Breast epithelium (tissue), 3 donors: Measurements from ENCODE around the gene VPS26A.

Experiments
- POLR2A ChIP-seq: fragments of 450-650 bp; IDR thresholded peaks from one replicate; pipeline ENCODE4 v1.6.1; 2016; ENCODE audit warnings: antibody characterized with exemption, mild to moderate bottlenecking, moderate library complexity
- POLR2AphosphoS5 ChIP-seq, 3 donors: sonication (generic); formaldehyde crosslinking; IDR thresholded peaks; one replicate each; pipeline ENCODE4 v1.6.1; 2017; ENCODE audit warnings: antibody characterized with exemption in 3 of 3
- TF ChIP-seq, protein P1 (sequence below), 3 donors: fragments of 450-650 bp; IDR thresholded peaks; one replicate each; pipeline ENCODE4 v1.5.1; 2016 to 2017; ENCODE audit warnings: antibody characterized with exemption in 3 of 3, mild to moderate bottlenecking in 3 of 3, moderate library complexity in 3 of 3

DNA sequence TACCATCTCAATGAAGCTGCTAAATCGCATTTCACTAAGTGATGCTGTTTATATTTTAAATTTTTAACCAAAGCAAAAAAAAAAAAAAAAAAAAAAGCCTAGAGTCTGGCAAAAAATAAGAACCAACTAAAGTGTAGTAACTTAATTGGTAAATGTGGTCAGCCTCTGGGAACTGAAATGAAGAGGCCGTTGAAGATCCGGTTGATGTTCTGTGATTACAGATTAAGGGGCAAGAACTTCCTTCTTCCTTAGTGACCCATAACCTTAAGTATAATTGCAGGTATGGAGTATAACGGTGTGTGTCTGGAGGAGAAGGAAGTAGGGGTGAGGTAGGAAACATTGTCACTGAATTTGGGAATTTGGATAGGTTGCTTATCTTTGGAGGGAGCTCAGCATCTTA lies 43.8 kb upstream of the VPS26A start:
- TF ChIP-seq, protein P1, sequence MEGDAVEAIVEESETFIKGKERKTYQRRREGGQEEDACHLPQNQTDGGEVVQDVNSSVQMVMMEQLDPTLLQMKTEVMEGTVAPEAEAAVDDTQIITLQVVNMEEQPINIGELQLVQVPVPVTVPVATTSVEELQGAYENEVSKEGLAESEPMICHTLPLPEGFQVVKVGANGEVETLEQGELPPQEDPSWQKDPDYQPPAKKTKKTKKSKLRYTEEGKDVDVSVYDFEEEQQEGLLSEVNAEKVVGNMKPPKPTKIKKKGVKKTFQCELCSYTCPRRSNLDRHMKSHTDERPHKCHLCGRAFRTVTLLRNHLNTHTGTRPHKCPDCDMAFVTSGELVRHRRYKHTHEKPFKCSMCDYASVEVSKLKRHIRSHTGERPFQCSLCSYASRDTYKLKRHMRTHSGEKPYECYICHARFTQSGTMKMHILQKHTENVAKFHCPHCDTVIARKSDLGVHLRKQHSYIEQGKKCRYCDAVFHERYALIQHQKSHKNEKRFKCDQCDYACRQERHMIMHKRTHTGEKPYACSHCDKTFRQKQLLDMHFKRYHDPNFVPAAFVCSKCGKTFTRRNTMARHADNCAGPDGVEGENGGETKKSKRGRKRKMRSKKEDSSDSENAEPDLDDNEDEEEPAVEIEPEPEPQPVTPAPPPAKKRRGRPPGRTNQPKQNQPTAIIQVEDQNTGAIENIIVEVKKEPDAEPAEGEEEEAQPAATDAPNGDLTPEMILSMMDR (IDR thresholded peaks at IDR 0.05), result no peak
- TF ChIP-seq POLR2A (no peak), POLR2AphosphoS5 (IDR thresholded peaks at IDR 0.05) (no peak)
